IPS-18c (cell line): ENCODE results near the gene OBSCN.
"Not testable (repeated sequence)": the region's sequence is repeated elsewhere in the genome, so short reads cannot be mapped to it uniquely, and the experiment has no call there.

Experiments used
- H3K4me3 ChIP-seq: 2 replicates; pipeline ENCODE4 v1.7.0; 2013; ENCODE audit warnings: low read depth, mild to moderate bottlenecking, low read length, moderate library complexity; ENCODE audit not compliant: insufficient read depth
- H3K9me3 ChIP-seq: one replicate; pipeline ENCODE4 v1.6.1; 2013; ENCODE audit warnings: mild to moderate bottlenecking, low read length, moderate library complexity; ENCODE audit not compliant: control insufficient read depth, insufficient read depth

OBSCN gene

DNA sequence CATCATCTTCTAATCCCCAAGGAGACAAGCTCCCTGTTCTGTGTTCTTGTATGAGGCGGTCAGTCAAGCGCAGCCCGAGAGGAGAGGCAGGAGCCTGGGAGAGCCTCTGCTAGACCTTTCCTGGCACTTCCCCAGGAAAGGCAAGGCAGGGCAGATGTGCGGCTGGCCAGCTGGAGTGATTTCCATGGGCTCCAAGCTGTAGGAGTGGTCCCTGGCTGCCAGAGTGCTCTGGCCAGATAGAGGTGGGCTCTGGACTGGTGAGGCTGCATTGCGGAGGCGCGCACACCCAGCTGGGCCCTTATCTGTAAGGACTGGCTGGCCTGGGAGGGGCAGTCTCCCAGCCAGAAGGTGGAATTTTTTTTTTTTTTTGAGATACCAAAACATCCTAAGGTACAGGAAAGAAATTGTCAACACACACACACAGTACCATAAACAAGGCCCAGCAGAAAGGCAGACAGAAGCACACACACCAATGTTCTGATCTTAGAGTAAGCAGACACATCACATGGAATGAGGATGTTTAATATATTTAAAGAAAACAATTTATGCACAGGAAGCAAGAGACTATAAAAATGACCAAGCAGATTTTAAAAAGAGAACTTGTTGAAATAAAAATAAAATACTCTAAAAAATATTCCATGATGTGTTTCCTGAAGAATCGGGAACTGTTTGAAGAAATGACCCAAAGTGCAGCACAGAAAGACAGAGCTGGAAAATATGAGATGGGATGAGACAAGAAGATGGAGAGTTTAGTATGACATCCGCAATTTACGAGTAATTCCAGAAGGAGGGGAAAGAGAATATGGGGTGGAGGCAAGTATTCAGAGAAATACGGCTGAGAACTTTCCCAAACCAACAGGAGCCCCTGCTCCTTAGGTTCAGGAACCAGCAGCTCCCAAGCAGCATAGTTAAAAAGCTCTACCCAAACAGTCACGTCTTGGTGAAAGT, 28.8 kb upstream of the OBSCN start:
- Histone ChIP-seq H3K4me3 (no peak overlapping the region), H3K9me3 (no peaks in the 10 kb centered on the region)

DNA sequence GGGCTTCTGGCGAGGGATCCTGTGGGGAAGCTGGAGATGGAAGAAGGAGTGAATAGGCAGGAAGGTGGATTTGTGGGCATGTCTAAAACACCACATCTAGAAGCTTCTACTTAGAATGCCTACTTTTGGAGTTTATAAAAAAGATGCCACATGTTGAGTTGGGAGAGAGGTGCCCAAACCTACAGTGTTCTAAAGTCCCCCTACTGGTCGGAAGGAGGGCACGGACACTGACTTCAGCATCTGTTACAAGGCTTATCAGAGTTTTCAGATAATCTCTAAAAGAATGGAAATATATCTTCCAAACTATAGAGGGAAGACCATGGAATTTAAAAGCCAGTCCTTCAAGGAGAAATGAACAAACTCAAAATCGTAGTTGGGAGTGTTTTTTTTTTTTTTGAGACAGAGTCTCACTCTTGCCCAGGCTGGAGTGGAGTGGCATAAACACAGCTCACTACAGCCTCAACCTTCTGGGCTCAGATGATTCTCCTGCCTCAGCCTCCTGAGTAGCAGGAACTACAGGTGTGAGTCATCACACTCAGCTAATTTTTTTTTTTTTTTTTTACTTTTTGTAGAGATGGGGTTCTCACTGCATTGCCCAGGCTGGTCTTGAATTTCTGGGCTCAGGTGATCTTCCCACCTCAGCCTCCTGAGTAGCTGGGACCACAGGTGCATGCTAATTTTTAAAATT, 27.4 kb upstream of the OBSCN start:
- Histone ChIP-seq H3K4me3 (no peak overlapping the region), H3K9me3 (no peaks in the 10 kb centered on the region)

DNA sequence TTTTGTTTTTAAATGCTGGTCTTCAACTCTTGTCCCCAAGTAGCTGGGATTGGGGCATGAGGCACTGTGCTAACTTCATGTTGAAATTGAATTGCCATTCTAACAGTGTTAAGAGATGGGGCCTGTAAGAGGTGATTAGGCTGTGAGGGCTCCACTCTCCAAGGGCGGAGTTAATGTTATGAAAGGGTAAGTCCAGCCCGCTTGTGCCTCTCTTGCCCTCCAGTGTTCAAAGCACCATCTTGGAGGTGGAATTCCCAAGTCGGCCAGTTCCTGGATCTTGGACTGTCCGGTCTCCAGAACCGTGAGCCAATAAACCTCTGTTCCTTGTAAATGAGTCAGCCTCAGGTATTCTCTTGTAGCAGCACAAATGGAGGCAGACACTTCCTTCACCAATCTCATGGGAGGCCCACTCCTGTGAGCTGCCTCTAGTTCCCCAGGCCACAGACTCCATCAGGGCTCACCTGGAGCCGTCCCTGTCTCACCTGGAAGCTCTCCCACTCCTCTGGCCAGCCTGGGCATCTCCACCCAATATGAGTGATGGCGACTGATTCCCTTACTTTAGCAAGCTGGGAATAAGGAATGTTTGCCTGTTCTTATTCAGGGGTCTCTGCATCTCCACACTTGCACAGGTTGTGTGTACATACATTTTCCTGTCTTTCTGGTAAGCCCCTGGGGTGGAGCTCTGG, 26.7 kb upstream of the OBSCN start:
- Histone ChIP-seq H3K9me3 (no peaks in the 10 kb centered on the region), H3K4me3 (no peak overlapping the region)

DNA sequence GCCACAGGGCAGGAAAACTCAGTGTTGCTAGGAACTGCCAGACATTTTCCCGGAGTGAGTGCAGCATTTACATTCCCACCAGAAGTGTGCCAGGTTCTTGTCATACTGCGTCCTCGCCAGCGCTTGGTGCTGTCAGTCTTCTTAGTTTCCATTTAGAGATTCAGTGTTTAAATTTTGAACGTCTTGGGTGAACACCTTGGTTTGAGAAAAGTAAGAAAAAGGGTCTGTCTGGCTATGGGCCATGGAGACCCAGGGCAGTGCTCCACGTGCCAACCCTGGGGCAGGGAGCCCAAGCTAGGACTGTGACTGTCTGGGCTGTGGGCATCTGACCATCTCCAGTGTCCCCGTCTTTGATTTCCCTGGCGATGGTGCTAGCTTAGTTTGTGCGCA, 26.2 kb upstream of the OBSCN start:
- no peak overlapping the region for H3K4me3 ChIP-seq
- no peaks in the 10 kb centered on the region for H3K9me3 ChIP-seq

DNA sequence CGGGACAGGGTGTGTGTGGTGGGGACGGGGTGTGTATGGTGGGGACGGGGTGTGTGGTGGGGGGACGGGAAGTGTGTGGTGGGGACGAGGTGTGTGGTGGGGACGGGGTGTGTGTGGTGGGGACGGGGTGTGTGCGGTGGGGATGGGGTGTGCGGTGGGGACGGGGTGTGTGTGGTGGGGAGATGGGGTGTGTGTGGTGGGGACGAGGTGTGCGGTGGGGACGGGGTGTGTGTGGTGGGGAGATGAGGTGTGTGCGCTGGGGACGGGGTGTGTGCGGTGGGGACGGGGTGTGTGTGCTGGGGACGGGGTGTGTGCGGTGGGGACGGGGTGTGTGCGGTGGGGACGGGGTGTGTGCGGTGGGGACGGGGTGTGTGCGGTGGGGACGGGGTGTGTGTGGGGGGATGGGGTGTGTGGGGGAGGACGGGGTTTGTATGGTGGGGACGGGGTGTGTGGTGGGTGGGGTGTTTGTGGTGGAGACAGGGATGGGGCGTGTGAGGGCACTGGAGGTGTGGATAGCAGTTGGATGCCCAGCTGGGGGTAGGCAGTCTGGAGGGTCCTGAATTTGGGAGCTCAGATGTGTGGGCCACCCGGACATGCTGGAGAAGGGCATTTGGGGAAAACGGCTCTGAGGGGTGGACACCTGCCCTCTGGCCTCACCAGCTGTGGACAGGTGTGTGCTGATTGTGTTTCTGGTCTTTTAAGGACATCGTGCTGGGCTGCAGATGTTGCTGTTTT, 25.4 kb upstream of the OBSCN start:
- no peak overlapping the region for H3K4me3 ChIP-seq
- H3K9me3 ChIP-seq, result no peaks in the 10 kb centered on the region

DNA sequence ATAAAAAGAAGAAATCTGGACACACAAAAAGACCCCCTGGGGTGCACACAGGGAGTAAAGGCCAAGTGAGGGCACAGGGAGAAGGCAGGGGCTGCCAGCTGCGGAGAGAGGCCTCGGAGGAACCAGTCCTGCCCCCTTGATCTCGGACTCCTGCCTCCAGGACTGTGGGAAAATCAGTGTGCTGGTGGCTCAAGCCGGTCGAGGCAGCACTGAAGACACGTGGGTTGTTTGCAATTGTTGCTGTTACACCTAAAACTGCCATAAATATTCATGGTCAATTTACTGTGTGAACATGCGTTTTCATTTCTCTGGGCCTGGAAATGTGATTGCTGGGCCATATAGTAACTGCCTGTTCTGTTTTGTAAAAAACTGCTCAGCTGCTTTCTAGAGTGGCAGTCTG, 23.7 kb upstream of the OBSCN start:
- Histone ChIP-seq H3K4me3 (no peak overlapping the region), H3K9me3 (no peaks in the 10 kb centered on the region)

DNA sequence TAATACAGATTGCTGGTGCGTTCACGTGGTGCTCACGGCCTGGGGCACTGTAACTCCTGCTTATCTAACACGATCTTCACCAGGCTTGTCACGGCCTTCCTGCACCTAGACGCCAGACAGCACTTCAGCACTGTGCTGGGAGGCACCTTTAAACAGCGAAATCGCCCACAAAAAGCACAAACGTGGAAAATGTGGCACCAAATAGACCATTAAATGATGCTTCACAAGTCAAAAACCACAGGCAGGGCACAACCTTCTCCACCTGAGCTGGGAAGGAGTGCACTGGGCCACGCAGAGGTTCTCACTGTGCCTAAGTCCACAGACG, 22.2 kb upstream of the OBSCN start:
- Histone ChIP-seq H3K9me3 (no peaks in the 10 kb centered on the region), H3K4me3 (no peak overlapping the region)

DNA sequence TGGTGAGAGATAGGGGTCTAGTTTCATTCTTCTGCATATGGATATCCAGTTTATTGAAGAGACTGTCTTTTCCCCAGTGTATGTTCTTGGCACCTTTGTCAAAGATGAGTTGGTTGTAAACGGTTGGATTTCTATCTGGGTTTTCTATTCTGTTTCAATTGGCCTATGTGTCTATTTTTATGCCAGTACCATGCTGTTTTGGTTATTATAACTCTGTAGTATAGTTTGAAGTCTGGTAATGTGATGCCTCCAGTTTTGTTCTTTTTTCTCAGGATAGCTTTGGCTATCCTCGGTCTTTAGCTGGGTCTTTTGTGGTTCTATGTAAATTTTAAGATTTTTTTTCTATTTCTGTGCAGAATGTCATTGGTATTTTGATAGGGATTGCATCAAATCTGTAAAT, 19.6 kb upstream of the OBSCN start:
- not testable (repeated sequence) for H3K9me3 ChIP-seq, H3K4me3 ChIP-seq

DNA sequence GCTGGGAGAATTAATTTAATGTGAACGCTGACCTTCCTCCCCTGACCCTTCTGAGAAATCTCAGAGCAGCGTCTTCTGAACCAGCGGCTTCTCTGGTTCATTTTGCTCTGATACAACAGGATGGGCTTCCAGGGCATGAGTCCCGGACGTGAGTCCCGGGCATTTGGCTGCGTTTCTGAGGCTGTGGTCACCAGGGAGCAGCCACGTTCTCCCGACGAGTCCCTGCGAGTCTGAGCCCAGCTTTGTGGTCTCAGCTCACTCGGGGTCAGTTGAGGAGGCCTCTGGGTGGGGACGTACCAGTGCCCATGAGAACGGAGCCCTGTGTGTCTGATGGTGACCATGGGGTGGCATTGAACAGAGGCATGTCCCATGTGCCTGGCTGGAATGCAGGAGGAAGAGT, 17.7 kb upstream of the OBSCN start:
- Histone ChIP-seq H3K4me3 (no peak overlapping the region), H3K9me3 (no peaks in the 10 kb centered on the region)

DNA sequence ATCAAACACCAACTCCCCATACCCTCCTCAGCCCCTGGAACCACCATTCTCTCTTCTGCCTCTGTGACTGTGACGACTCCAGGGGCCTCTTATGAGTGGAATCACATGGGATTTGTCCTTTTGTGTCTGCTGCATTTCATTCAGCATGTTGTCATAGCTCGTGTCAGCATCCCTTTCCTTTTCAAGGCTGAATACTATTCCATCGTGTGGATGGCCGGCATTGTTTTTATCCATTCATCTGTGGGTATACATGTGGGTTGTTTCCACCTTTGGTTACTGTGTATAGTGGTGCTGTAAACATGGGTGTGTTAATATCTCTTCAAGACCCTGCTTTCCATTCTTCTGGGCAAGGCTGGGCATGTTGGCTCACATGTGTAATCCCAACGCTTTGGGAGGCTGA, 17.1 kb upstream of the OBSCN start:
- H3K9me3 ChIP-seq, result no peaks in the 10 kb centered on the region
- H3K4me3 ChIP-seq, result no peak overlapping the region

DNA sequence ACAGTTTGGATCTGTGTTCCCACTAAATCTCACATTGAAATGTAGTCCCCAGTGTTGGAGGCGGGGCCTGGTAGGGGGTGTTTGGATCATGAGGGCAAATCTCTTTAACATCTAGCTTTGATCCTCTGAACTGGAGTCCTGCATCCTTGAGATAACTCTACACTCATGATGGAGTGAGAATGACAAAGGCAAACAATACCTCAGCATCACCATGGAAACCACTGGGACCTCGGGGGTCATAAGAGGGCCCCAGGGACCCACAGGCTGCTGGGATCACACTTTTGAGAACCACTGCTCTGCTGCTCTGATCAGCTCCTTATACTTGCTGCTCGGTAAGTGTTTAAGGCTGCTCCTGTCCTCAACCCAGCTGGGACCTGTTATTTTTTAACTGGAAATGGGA, 13.4 kb upstream of the OBSCN start:
- peaks cover 6% of the 10 kb centered on the region for H3K9me3 ChIP-seq

DNA sequence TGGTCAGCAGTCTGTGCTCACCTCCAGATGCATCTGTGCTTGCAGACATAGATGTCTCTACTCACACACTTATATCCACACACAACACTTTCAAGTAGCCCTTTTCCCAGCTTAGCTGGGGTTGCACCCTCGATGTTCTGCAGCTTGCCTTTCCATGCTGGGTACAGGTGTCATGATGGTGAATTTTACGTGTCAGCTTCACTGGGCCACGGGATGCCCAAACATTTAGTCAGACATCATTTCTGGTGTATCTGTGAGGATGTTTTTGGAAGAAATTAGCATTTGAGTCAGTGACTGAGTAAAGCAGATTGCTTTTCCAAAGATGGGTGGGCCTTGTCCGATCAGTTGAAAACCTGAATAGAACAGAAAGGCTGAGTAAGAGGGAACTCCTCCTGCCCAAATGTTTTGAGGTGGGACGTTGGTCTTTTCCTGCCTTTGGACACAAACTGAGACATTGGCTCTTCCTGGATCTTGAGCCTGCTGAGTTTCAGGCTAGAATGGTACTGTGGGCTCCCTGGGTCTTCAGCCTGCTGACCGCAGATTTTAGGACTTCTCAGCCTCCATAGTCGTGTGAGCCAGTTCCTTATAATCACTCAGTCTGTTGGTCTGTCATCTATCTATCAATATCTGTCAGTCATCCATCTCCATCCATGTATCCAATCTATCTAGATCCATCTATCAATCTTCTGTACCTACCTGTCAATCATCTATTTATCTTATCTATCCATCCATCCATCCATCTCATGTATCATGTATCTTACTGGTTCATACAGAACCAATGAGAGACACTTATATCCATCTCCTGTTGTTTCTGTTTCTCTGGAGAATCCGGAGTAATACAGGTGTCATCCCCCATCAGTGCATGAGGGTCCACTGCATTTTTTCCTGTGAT, 12.7 kb upstream of the OBSCN start:
- H3K9me3 ChIP-seq, result peaks cover 6% of the 10 kb centered on the region
- H3K4me3 ChIP-seq, result no peak overlapping the region

More for the DNA sequence above, 13.4 kb upstream of the OBSCN start:
- H3K4me3 ChIP-seq, result no peak overlapping the region

DNA sequence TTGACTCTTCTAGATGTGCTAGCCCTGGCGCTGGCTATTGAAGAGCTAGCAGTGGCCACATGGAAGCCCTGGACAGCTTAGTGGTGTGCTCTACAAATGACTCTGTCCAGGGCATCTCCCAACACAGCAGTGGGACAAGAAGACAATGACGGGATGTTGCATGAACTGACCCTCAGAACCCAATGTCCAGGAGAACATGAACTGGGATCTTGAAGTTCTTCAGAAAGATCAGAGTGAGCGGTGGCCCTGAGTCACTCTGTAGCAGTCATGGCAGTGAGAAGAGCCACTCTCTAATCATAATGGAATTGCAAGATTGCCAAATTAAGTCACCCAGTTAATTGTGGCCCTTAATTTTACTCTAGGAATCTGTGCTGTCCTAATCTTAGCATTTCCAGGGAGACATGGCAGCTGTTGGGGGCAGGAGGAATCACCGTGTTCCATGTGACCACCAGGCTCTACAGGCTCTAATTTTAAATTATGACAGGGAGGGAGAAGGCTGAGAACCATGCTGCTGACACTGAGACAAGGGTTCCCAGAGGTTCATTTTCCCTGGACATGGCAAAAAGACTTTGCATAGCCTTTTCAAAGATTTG, 10.2 kb upstream of the OBSCN start:
- H3K9me3 ChIP-seq, result peaks cover 6% of the 10 kb centered on the region
- no peak overlapping the region for H3K4me3 ChIP-seq

DNA sequence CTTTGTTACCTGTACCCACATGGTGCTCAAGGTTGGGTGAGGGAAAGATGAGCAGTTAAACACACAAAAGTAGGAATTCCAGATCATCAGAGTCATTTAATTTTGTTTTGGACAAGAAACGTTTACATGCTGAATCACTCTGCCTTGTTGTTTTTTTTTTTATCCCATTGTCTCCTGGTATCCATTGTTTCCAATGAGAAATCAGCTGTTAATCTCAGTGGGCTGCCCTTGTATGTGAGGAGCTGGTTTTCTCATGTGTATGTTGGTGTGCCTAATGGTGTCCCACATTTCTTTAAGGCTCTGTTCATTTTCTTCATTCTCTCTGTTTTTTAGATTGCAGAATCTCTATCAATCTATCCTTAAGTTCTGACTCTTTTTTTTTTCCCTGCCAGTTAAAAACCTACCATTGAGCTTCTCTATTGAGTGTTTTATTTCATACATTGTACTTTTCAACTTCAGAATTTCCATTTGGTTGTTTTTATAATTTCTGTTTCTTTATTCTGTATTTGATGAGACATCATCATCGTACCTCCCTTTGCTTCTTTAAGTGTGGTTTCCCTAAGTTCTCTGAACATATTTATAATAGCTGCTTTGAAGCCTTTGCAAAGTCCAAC, 8.8 kb upstream of the OBSCN start:
- no peak overlapping the region for H3K4me3 ChIP-seq
- H3K9me3 ChIP-seq, result peaks cover 6% of the 10 kb centered on the region

DNA sequence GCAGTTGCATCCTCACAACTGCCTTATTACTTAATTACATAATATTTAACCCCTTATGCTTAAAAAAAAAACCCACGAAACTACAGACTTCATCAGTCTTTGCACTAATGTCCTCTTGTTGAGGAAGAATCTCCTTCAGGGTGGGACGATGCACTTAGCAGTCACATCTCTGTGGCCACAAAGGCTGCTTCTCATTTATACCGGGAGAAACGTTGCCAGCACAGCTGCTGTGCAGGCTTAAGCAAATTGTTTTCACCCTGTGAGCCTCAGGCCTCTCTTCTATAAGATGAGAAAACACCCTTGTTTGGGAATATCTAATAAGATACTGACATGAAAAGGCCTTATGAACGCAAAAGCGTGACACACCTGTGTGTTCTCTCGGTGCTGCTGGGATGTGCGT, 2.9 kb upstream of the OBSCN start:
- H3K9me3 ChIP-seq, result no peaks in the 10 kb centered on the region
- no peak overlapping the region for H3K4me3 ChIP-seq
